ENCODE results near the gene SFSWAP.

The SFSWAP gene

GRCh38 chr12:131847456-131847855, 136.6 kb downstream of the SFSWAP start:
- TF ChIP-seq ZC3H10 (CRISPR knock-in tag; IDR thresholded peaks at IDR 0.05) (no peak), ZFP3 (CRISPR knock-in tag; IDR thresholded peaks at IDR 0.05) (no peak)
- no peak for ATAC-seq

DNA sequence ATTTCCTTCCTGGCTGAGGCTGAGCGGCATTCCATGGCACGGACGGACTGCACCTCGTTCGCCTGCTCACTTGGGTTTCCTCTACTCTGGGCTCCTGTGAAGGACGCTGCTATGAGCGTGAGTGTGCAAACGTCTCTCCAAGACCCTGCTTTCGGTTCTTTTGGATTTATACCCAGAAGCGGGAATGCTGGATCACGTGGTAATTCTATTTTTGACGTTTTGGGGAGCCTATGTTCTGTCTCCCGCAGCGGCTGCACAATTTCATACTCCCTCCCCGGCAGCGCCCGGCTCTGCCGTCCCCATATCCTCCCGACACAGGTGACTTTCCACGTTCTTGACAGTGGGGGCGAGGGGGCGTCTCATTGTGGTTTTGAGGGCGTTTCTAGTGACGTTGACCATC, 137.9 kb downstream of the SFSWAP start:
- no peak for ATAC-seq
- TF ChIP-seq GLIS3 (CRISPR knock-in tag; IDR thresholded peaks at IDR 0.05) (no peak), ZNF565 (CRISPR knock-in tag; conservative IDR thresholded peaks at IDR 0.05; ENCODE audit: low read depth) (no peak), PPARA (CRISPR knock-in tag; IDR thresholded peaks at IDR 0.05; ENCODE audit: borderline replicate concordance) (no peak), ISL1 (CRISPR knock-in tag; IDR thresholded peaks at IDR 0.05) (no peak), ZNF70 (CRISPR knock-in tag; IDR thresholded peaks at IDR 0.05) (no peak), ZNF8 (CRISPR knock-in tag; IDR thresholded peaks at IDR 0.05) (no peak), PATZ1 (CRISPR knock-in tag; IDR thresholded peaks at IDR 0.05; ENCODE audit: borderline replicate concordance) (no peak), TCF4 (CRISPR knock-in tag; IDR thresholded peaks at IDR 0.05; ENCODE audit: borderline replicate concordance) (no peak), SNAI2 (CRISPR knock-in tag; IDR thresholded peaks at IDR 0.05) (no peak), ZFP30 (CRISPR knock-in tag; IDR thresholded peaks at IDR 0.05) (no peak), CSDC2 (CRISPR knock-in tag; IDR thresholded peaks at IDR 0.05) (no peak), ARNTL (CRISPR knock-in tag; IDR thresholded peaks at IDR 0.05; ENCODE audit: borderline replicate concordance, low read depth) (no peak), TSHZ2 (CRISPR knock-in tag; IDR thresholded peaks at IDR 0.05) (no peak), TOX (CRISPR knock-in tag; IDR thresholded peaks at IDR 0.05; ENCODE audit: borderline replicate concordance) (no peak), BACH2 (CRISPR knock-in tag; IDR thresholded peaks at IDR 0.05; ENCODE audit: borderline replicate concordance) (no peak), ZFP3 (CRISPR knock-in tag; IDR thresholded peaks at IDR 0.05) (no peak), POU6F1 (CRISPR knock-in tag; IDR thresholded peaks at IDR 0.05; ENCODE audit: borderline replicate concordance, low read depth) (no peak), RARB (CRISPR knock-in tag; IDR thresholded peaks at IDR 0.05) (no peak)
- TF ChIP-seq, protein P1, sequence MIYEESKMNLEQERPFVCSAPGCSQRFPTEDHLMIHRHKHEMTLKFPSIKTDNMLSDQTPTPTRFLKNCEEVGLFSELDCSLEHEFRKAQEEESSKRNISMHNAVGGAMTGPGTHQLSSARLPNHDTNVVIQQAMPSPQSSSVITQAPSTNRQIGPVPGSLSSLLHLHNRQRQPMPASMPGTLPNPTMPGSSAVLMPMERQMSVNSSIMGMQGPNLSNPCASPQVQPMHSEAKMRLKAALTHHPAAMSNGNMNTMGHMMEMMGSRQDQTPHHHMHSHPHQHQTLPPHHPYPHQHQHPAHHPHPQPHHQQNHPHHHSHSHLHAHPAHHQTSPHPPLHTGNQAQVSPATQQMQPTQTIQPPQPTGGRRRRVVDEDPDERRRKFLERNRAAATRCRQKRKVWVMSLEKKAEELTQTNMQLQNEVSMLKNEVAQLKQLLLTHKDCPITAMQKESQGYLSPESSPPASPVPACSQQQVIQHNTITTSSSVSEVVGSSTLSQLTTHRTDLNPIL (CRISPR knock-in tag; IDR thresholded peaks at IDR 0.05; ENCODE audit: low read depth) = no peak

Measured in SK-N-SH treated with all-trans-retinoic acid at 6 μM for 48 hours (cell line).